HepG2 (cell line): ENCODE data around the gene PIK3CB. TPM values are rescaled to one million over a fixed set of nuclear protein-coding genes. Genes with fewer than 3 reads are reported as not detected.

ENCODE experiments used
- CENPT ChIP-seq: sonication (generic); formaldehyde crosslinking; IDR thresholded peaks from 2 replicates; pipeline ENCODE4 v1.8.0; 2022; ENCODE audit warnings: low read depth, mild to moderate bottlenecking, moderate library complexity, missing genetic modification reagents
- CHD4 ChIP-seq: fragments of 200-600 bp; sonication (generic); IDR thresholded peaks from 2 replicates; pipeline ENCODE4 v1.7.0; 2017; ENCODE audit warnings: mild to moderate bottlenecking, low read length, borderline replicate concordance
- ELK4 ChIP-seq: sonication (generic); formaldehyde crosslinking; IDR thresholded peaks from 2 replicates; pipeline ENCODE4 v1.9.0; 2021; ENCODE audit warnings: missing genetic modification reagents, borderline replicate concordance
- FOSL1 ChIP-seq: sonication (generic); formaldehyde crosslinking; IDR thresholded peaks from 2 replicates; pipeline ENCODE4 v1.9.0; 2021; ENCODE audit warnings: missing genetic modification reagents, borderline replicate concordance
- GZF1 ChIP-seq: sonication (generic); formaldehyde crosslinking; IDR thresholded peaks from 2 replicates; pipeline ENCODE4 v1.5.1; 2020; ENCODE audit warnings: mild to moderate bottlenecking, missing genetic modification reagents
- HOXD1 ChIP-seq: sonication (generic); formaldehyde crosslinking; IDR thresholded peaks from 2 replicates; pipeline ENCODE4 v1.5.0; 2020; ENCODE audit warnings: missing genetic modification reagents
- NCOA5 ChIP-seq: sonication (generic); formaldehyde crosslinking; IDR thresholded peaks from 2 replicates; pipeline ENCODE4 v1.4.0; 2020; ENCODE audit warnings: missing genetic modification reagents
- NRL ChIP-seq: sonication (generic); formaldehyde crosslinking; IDR thresholded peaks from 2 replicates; pipeline ENCODE4 v1.5.0; 2020; ENCODE audit warnings: missing genetic modification reagents, mild to moderate bottlenecking, moderate library complexity, borderline replicate concordance
- SP5 ChIP-seq: IDR thresholded peaks from 2 replicates; pipeline ENCODE4 v1.6.1; 2016; ENCODE audit warnings: low read depth, borderline replicate concordance
- TCF7L2 ChIP-seq: IDR thresholded peaks from 2 replicates; pipeline ENCODE4 v1.6.1; 2011; ENCODE audit warnings: mild to moderate bottlenecking, low read depth, low read length, moderate library complexity
- YEATS4 ChIP-seq: sonication (generic); formaldehyde crosslinking; IDR thresholded peaks from 2 replicates; pipeline ENCODE4 v1.4.0; 2020; ENCODE audit warnings: missing genetic modification reagents, borderline replicate concordance
- ZBTB21 ChIP-seq: sonication (generic); formaldehyde crosslinking; IDR thresholded peaks from 2 replicates; pipeline ENCODE4 v1.4.0; 2020; ENCODE audit warnings: missing genetic modification reagents
- ZMYM3 ChIP-seq: sonication (generic); formaldehyde crosslinking; IDR thresholded peaks from 2 replicates; pipeline ENCODE4 v1.5.1; 2020; ENCODE audit warnings: mild to moderate bottlenecking, missing genetic modification reagents
- ZNF224 ChIP-seq: sonication (generic); formaldehyde crosslinking; IDR thresholded peaks from 2 replicates; pipeline ENCODE4 v1.5.0; 2020; ENCODE audit warnings: mild to moderate bottlenecking, missing genetic modification reagents
- ZNF407 ChIP-seq: sonication (generic); formaldehyde crosslinking; IDR thresholded peaks from one replicate; pipeline ENCODE4 v1.5.1; 2020; ENCODE audit warnings: mild to moderate bottlenecking, missing genetic modification reagents; ENCODE audit errors: not compliant biosample characterization
- ZNF580 ChIP-seq: IDR thresholded peaks from 2 replicates; pipeline ENCODE4 v1.6.1; 2016; ENCODE audit warnings: low read depth, borderline replicate concordance
- polyA plus RNA-seq, 8 experiments: library from polyadenylated mRNA; depleted of rRNA in 3 of 8; stranded (reverse) in 7 of 8; unstranded in 1 of 8; fragments of >200 nt; fragmentation: Illumina TruSeq in 4 of 8; extraction: Trizol in 4 of 8; gene quantifications; 2 replicates each; pipeline versions ENCODE4 v1.2.1 to v1.2.3, GENCODE V29; 2011 to 2016; ENCODE audit warnings: low read depth in 4 of 8, missing spikeins in 1 of 8, mixed read lengths in 1 of 8; ENCODE audit not compliant: insufficient read depth in 1 of 8
- total RNA-seq, 5 experiments: library from RNA; depleted of rRNA; stranded (reverse); fragments of >200 nt; fragmentation: Illumina TruSeq; extraction: Trizol; gene quantifications; 2 replicates each; pipeline ENCODE4 v1.2.3, GENCODE V29; 2016; ENCODE audit warnings: low read depth in 1 of 5
- TF ChIP-seq, protein P1 (sequence below): IDR thresholded peaks from 2 replicates; pipeline ENCODE4 v1.6.1; 2016; ENCODE audit warnings: missing compliant biosample characterization, missing genetic modification reagents, borderline replicate concordance
- TF ChIP-seq, protein P2 (sequence below): sonication (generic); formaldehyde crosslinking; IDR thresholded peaks from 2 replicates; pipeline ENCODE4 v1.4.0; 2020; ENCODE audit warnings: mild to moderate bottlenecking, missing genetic modification reagents

The PIK3CB gene
- total and polyA plus RNA-seq, 2 of the 13 experiments (the other 11 are each of a cell fraction or from before 2014, with no cell fraction given) = 6.6 to 18.7 TPM

- TF ChIP-seq, protein P1, sequence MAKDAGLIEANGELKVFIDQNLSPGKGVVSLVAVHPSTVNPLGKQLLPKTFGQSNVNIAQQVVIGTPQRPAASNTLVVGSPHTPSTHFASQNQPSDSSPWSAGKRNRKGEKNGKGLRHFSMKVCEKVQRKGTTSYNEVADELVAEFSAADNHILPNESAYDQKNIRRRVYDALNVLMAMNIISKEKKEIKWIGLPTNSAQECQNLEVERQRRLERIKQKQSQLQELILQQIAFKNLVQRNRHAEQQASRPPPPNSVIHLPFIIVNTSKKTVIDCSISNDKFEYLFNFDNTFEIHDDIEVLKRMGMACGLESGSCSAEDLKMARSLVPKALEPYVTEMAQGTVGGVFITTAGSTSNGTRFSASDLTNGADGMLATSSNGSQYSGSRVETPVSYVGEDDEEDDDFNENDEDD (CRISPR knock-in tag) = peak; percentile 53; the same call in 1 of the 2 replicates
- TF ChIP-seq CENPT (peak; percentile 77), HOXD1 (CRISPR knock-in tag) (no peak; the same call in none of the 2 replicates), ZBTB21 (no peak), GZF1 (CRISPR knock-in tag) (no peak), CHD4 (no peak), YEATS4 (CRISPR knock-in tag) (peak; percentile 83), SP5 (no peak), ZNF580 (CRISPR knock-in tag) (0 out of 2 replicates have a peak, but pooled peaks have one; percentile 56), ZNF407 (CRISPR knock-in tag) (peak; percentile 66), NCOA5 (CRISPR knock-in tag) (no peak), ZMYM3 (CRISPR knock-in tag) (peak; percentile 64; the same call in 1 of the 2 replicates), ZNF224 (no peak), FOSL1 (CRISPR knock-in tag) (no peak), NRL (peak; percentile 86), TCF7L2 (no peak), ELK4 (CRISPR knock-in tag) (0 out of 2 replicates have a peak, but pooled peaks have one; percentile 22)
- TF ChIP-seq, protein P2, sequence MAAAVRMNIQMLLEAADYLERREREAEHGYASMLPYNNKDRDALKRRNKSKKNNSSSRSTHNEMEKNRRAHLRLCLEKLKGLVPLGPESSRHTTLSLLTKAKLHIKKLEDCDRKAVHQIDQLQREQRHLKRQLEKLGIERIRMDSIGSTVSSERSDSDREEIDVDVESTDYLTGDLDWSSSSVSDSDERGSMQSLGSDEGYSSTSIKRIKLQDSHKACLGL (CRISPR knock-in tag) = peak; percentile 93
These were observed 226.2 kb downstream of the PIK3CB start, which contains the start of gene FAIM (continued) for GRCh38 chr3:138608322-138609135.
